NB4 (cell line): Measurements from ENCODE around the gene SRP9.
A peak's percentile ranks its signal among the peaks of the same experiment; 100 is the strongest.
"Not testable (repeated sequence)": the region's sequence is repeated elsewhere in the genome, so short reads cannot be mapped to it uniquely, and the experiment has no call there.

Experiments
- DNase-seq: peaks from one replicate; pipeline ENCODE4 v3.0.0; 2010; ENCODE audit warnings: low read depth
- H3K4me3 ChIP-seq: one replicate; pipeline ENCODE4 v1.5.1; 2011; ENCODE audit warnings: mild to moderate bottlenecking, low read depth, low read length, moderate library complexity
- MYC ChIP-seq: IDR thresholded peaks from 2 replicates; pipeline ENCODE4 v1.6.1; 2011; ENCODE audit warnings: low read depth, low read length
- POLR2A ChIP-seq: IDR thresholded peaks from 2 replicates; pipeline ENCODE4 v1.6.1; 2011; ENCODE audit warnings: mild to moderate bottlenecking; ENCODE audit not compliant: insufficient read length; ENCODE audit errors: extremely low read depth
- TF ChIP-seq, protein P1 (sequence below): IDR thresholded peaks from 2 replicates; pipeline ENCODE4 v1.6.1; 2011; ENCODE audit warnings: low read depth, low read length
- TF ChIP-seq, protein P2 (sequence below): IDR thresholded peaks from one replicate; pipeline ENCODE4 v1.5.1; 2012; ENCODE audit warnings: low read depth, low read length

The SRP9 gene

DNA sequence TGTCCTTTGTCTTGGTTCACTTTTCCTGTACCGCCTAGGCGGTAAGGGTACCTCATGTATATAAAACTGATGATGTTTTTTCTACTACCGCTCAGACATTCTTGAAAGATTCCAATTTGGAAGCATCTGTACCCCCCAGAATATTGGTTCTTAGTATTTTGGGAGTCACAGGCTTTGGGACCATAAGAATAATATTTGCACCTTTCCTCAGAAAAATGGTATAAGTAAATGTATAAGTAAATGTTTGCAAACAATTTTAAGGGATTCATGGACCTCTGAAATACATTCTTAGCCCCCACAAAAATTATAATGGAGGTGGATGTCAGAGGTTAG, 677 bp downstream of the SRP9 start:
- H3K4me3 ChIP-seq: peak overlapping the region; percentile 93
- TF ChIP-seq, protein P1, sequence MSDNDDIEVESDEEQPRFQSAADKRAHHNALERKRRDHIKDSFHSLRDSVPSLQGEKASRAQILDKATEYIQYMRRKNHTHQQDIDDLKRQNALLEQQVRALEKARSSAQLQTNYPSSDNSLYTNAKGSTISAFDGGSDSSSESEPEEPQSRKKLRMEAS: no peak
- TF ChIP-seq MYC (no peak), POLR2A (no peak)
- TF ChIP-seq, protein P2, sequence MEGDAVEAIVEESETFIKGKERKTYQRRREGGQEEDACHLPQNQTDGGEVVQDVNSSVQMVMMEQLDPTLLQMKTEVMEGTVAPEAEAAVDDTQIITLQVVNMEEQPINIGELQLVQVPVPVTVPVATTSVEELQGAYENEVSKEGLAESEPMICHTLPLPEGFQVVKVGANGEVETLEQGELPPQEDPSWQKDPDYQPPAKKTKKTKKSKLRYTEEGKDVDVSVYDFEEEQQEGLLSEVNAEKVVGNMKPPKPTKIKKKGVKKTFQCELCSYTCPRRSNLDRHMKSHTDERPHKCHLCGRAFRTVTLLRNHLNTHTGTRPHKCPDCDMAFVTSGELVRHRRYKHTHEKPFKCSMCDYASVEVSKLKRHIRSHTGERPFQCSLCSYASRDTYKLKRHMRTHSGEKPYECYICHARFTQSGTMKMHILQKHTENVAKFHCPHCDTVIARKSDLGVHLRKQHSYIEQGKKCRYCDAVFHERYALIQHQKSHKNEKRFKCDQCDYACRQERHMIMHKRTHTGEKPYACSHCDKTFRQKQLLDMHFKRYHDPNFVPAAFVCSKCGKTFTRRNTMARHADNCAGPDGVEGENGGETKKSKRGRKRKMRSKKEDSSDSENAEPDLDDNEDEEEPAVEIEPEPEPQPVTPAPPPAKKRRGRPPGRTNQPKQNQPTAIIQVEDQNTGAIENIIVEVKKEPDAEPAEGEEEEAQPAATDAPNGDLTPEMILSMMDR: no peak
- no peak for DNase-seq

DNA sequence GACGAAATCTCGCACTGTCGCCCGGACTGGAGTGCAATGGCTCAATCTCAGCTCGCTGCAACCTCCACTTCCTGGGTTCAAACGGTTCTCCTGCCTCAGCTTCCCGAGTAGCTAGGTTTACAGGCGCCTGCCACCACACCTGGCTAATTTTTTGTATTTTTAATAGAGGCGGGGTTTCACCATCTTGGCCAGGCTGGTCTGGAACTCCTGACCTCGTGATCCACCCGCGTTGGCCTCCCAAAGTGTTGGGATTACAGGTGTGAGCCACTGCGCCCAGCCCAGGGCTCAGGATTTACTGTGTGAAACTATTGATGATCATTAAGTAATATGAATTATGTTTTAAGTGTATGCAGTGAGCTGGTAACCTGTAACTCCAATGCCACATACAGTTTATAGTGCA, 1.5 kb downstream of the SRP9 start:
- H3K4me3 ChIP-seq: peak overlapping the region; percentile 93
- DNase-seq: not testable (repeated sequence)

DNA sequence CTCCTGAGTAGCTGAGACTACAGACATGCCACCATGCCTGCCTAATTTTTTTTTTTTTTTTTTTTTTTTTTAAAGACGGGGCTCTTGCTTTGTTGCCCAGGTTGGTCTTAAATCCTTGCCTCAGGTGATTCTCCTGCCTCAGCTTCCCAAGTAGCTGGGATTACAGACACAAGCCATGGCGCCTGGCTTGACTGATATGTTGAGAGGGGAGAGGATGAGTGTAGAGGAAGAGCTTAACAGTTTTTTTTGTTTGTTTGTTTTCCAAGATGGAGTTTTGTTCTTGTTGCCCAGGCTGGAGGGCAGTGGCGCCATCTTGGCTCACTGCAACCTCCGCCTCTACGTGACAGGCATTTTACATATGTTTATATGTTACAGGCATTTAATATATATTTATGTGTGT, 2.5 kb downstream of the SRP9 start:
- no peak for DNase-seq
- TF ChIP-seq, protein P2: no peak
- TF ChIP-seq, protein P1: no peak
- TF ChIP-seq MYC (no peak), POLR2A (no peak)
- H3K4me3 ChIP-seq: peak overlapping the region; percentile 93

DNA sequence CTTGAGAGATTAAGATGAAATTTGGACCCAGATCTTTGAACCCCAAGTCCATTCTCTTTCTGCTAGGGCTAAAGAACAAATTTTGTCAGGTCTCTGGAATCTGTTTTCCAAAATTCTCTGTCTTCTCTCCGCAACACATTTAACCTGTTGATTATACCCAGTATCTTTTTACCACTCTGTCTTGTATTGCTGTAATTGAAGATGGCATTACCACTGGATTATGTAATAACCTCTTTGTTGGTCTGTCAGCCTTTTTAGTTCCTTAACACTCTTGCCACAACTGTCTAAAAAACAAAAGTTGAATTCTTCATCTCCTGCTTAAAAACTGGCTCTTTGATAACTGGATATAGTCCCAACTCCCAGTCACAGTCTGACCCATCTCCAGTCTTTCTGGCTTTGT, 3.0 kb downstream of the SRP9 start:
- H3K4me3 ChIP-seq: peak overlapping the region; percentile 36
- TF ChIP-seq, protein P2: no peak
- TF ChIP-seq, protein P1: no peak
- TF ChIP-seq MYC: no peak
- TF ChIP-seq POLR2A: no peak
- peak; percentile 38 for DNase-seq

DNA sequence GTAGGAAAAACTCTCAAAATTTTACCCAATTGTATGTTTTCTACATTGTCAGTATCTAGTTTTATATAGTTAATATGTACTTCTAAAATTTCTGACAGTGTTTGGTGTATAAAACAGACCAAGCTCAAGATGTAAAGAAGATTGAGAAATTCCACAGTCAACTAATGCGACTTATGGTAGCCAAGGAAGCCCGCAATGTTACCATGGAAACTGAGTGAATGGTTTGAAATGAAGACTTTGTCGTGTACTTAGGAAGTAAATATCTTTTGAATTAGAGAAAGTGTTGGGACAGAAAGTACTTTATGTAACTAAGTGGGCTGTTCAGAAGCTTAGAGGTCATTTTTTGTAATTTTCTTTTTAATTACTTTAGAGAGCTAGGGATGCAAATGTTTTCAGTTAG, 11.5 kb downstream of the SRP9 start:
- DNase-seq: not testable (repeated sequence)

DNA sequence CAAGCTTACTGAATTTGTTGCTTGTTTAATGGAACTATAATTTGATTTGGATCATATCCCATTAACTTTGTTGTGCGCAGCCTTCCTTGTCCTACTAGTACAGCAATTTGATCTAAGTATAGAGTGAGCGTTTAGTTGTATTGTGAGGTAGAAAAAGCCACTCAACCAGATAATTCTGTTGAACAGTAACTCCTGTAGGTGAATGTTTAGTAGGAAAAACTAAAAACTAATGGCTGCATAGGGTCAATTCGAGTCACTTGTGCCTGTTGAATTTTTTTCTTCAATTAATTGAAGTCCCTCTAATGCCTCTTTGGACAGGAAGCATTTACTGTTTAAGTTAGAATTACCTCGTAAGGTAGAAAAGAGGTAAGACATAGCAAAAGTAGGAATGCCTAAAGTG, 17.3 kb downstream of the SRP9 start:
- DNase-seq: no peak
- H3K4me3 ChIP-seq: no peak overlapping the region
- no peak for TF ChIP-seq MYC
- no peak for TF ChIP-seq POLR2A
- TF ChIP-seq, protein P2: no peak
- TF ChIP-seq, protein P1: no peak

More for the DNA sequence above, 11.5 kb downstream of the SRP9 start:
- H3K4me3 ChIP-seq: not testable (repeated sequence)

DNA sequence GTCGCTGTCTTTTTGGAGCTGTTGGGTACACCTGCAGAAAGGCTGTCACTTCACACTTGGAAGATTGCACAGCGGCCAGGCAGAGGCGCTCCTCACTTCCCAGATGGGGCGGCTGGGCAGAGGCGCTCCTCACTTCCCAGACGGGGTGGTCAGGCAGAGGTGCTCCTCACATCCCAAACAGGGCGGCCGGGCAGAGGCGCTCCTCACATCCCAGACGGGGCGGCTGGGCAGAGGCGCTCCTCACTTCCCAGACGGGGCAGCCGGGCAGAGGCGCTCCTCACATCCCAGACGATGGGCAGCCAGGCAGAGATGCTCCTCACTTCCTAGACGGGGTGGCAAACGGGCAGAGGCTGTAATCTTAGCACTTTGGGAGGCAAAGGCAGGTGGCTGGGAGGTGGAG, 18.5 kb downstream of the SRP9 start:
- DNase-seq, H3K4me3 ChIP-seq: not testable (repeated sequence)

DNA sequence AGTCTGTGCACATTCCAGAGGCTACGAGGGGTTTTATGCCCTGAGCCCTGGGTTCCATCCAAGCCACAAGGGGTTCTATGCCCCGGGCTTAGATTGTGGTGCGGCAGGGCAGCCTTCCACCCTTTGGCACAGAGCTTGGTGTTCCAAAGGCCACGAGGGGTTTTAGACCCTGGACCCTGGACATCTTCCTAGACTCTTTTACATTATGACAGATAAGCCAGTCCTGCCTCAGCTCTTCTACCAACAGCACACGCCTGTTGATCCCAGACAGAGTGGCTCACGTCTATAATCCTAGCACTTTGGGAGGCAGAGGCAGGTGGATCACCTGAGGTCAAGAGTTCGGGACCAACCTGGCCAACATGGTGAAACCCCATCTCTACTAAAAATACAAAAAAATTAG, 23.5 kb downstream of the SRP9 start:
- H3K4me3 ChIP-seq, DNase-seq: not testable (repeated sequence)
